NOMO-1 treated with dmso at 0.1 percent for 144 hours (cell line): Measurements from ENCODE around the gene CD82.
A peak's percentile ranks its signal among the peaks of the same experiment; 100 is the strongest.

Experiments used
- DNase-seq: peaks from one replicate; lab custom pipeline; 2025; ENCODE audit not compliant: unreplicated experiment; lab: John Stamatoyannopoulos, UW

CD82 gene

DNA sequence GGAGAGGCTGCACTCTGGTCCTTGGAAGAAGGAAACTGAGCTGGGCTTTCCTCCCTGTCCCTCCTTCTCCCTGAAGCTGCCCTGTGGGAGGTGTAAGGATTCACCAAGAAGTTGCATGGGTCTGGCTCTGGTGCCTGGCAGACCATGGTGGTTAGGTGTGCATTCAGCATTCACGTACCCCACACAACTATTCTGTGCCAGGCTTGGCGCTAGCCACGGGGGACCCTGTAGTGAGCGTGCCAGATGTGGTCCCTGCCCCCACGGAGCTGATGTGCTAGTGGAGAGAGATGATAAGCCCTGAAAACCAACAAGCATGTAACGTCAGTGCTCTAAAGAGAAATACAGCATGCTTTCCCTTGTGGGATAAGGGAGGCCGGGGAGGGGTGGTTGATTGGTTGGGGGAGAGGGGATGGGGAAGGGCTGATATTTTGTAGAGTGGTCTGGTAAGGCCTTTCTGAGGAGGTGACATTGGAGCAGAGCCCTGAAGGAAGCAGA lies 48.9 kb downstream of the CD82 start:
- DNase-seq, result no peak

DNA sequence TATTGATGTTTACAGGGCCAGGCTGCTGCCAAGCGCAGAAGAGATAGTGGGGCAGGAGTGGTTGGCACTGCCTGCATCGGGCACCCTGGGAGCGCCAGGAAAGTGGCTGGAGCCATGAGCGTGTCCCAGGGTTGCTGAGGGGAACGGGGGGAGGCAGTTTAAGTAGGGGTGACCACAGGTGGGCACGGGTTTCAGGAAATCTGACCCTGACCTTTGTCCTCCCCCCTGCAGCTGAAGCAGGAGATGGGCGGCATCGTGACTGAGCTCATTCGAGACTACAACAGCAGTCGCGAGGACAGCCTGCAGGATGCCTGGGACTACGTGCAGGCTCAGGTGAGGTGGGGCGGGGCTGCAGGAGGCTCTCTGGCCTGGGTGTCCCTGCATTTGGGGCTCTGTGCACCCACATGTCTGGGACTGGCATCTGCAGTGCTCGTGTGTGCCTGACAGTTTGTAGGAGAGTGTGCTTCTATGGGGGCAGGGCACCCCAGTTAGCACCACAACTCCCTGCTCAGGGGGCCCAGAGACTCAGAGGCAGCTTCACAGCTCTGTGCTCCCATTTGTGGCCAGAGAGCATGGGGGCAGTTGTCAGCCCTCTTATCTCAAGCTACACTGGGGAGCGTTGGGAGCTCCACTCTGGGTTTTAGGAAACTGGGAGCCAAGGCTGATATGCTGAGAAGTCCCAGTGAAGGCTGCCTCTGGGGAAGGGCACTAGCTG lies 49.7 kb downstream of the CD82 start:
- DNase-seq, result no peak

DNA sequence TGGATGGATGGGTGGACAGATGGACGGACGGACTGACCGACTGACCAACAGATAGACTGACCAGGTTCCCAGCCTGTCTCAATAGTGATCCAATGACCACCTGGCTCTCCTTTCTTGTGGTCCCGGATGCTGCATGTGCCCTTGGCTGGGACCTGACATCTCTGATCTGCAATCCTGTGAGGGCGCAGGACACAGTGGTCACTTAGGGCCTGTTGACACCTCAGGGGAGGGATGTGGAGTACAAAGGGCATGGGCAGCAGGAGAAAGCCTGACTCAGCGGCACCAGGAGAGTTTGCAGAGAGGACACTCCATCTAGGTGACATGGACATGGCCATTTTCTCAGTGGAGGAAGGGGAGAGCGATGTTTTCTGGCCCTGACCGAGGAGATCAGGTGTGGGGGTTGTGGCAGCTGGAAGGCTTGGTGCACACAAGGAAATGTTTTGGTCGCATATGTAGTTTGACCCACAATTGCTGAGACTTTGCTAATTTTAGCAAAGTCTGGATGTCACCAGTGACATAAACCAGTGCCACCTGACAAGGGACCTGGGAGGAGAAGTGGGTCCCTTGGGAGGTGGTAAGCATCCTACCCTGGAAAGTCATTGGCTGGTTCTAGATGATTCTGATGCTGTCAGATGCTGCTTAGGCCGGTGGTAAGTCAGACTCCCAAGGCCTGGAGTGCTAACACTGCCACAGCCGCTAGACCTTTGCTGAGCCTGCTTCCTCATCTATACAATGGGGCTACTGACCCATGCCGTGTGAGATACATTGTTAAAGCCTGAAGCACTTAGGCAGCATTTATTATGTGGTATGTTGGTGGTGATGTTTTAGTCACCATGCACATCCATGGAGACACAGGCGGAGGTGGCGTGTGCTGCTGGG lies 50.7 kb downstream of the CD82 start:
- DNase-seq, result no peak

DNA sequence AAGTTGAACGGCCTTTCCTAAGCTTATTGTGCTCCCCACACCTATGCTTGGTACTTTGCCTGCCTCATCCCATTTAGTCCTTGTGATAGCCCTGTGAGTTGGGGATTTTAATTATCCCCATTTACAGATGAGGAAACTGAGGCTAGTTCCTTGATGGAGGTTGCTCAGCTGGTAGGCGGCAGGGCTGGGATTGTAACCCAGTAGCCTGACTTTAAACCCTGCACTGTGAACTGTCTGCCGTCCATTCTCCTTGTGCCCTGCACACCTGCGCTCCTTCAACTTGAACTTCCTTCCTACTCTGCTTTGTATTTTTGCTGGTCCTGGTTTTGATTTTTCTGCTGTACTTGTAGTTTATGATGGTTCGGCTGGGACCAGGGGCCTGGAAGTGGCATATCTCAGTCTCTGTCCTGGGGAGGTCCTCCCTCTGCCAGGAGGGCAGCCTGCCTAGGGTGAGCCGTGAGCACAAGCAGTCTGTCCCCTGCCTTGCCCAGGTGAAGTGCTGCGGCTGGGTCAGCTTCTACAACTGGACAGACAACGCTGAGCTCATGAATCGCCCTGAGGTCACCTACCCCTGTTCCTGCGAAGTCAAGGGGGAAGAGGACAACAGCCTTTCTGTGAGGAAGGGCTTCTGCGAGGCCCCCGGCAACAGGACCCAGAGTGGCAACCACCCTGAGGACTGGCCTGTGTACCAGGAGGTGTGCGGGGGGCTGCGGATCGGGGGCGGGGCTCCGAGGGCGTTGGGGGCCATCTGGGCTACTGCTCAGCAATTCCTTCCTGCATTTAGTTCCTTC lies 52.4 kb downstream of the CD82 start:
- no peak for DNase-seq

DNA sequence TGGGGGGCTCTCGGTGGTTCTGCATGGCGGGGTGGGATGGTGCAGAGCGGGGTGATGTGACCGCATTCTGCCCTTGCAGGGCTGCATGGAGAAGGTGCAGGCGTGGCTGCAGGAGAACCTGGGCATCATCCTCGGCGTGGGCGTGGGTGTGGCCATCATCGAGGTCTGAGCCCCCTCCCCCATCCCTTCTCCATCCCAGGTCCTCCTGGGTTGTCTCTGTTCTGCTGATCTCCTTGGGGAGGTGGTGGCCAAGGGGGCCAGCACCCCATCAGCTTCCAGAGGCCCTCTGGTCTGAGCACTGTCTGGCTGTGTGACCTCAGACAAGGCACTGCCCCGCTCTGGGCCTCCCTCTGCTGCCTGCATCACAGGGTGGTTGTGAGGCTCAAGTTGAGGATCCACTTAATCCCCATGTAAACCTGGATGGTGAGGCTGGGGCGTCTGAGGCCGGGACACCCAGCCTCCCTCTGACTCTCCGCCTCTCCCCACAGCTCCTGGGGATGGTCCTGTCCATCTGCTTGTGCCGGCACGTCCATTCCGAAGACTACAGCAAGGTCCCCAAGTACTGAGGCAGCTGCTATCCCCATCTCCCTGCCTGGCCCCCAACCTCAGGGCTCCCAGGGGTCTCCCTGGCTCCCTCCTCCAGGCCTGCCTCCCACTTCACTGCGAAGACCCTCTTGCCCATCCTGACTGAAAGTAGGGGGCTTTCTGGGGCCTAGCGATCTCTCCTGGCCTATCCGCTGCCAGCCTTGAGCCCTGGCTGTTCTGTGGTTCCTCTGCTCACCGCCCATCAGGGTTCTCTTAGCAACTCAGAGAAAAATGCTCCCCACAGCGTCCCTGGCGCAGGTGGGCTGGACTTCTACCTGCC lies 53.3 kb downstream of the CD82 start:
- DNase-seq, result no peak

DNA sequence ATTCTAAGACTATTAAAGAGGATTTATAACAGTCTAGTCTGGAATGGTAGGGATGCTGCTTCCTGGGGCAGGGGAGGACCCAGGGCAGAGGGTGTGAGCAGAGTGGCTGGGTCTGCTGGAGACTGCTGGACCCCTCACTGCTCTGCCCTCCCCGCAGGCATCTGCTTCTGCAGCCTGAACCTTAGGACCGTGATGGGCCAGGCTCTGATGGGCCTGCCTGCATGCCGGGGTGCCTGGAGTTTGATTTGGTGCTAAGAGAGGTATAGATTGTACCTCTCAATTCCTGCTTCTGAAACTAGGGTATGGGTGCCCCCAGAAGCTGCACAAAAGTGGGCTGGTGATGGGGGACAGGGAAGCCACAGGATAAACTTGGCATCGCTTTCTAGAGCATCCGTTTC lies 54.9 kb downstream of the CD82 start:
- no peak for DNase-seq

- DNase-seq, result no peak
Measured at GRCh38 chr11:44621140-44621681, 55.7 kb downstream of the CD82 start.

DNA sequence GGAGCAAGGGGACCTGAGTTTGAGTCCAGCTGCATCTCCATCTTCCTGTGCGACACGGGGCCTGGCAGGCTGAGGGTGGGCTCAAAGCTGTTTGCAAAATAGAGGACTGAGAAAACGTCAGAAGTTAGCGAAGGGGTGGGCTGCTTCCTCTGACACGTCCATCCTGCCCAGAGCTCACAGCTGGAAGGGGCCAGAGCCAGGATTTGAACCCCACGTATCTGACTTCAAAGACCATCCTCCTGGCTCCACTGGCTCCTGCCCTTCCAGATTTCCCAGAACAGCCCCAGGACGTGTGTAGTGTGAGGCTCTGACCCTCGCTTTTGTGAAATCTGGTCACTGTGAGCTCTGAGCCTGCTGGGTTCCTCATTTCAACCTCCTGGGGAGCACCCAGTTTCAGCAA lies 56.3 kb downstream of the CD82 start:
- DNase-seq, result no peak

DNA sequence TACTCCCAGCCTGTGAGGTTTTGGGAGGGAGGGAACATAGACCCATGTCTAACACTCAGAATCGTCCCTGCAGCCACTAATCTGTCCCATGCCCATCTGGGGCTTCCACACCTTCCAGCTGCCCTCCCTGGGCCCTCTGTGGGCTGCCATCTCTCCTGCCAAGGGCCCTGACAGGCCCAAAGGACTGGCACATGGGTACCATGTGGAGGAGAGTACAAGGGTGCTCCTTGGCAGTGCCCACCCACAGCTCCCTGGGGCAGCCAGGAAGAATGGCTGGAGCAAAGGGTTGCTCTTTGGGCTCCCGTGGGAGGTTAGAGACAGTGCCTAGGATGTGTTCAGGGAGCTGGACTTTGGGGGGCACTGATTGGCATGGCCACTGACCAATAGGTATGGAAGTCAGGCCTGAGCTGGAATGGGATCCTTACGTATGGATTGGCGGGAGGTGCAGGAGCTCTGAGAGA lies 56.8 kb downstream of the CD82 start:
- no peak for DNase-seq

DNA sequence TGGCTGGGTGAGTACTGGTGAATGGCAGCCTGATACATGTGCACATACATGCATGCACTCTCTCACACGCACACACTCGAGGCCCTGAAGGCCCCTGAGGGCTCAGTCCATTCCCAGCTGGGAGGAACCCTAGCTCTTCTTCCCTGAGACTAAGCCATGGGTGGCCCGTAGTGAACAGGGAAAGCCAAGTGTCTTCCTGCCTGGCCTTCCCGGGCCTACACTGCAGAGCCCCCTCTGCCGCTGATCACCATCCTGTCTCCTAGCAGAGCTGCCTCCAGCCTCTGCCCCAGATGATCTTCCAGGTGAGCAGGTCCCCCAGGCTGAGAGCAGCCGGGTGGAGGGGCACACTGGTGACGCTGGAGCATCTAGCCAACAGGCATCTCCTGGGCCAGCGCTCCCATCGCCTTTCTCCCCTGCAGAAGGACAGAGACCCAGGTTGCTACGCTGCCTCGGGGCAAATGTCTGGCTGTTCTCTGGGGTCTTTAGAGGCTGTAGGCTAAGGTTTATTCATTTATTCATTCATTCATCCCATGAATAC lies 57.3 kb downstream of the CD82 start:
- DNase-seq, result no peak

- DNase-seq, result no peak
Measured at GRCh38 chr11:44623341-44623730, 57.9 kb downstream of the CD82 start.

DNA sequence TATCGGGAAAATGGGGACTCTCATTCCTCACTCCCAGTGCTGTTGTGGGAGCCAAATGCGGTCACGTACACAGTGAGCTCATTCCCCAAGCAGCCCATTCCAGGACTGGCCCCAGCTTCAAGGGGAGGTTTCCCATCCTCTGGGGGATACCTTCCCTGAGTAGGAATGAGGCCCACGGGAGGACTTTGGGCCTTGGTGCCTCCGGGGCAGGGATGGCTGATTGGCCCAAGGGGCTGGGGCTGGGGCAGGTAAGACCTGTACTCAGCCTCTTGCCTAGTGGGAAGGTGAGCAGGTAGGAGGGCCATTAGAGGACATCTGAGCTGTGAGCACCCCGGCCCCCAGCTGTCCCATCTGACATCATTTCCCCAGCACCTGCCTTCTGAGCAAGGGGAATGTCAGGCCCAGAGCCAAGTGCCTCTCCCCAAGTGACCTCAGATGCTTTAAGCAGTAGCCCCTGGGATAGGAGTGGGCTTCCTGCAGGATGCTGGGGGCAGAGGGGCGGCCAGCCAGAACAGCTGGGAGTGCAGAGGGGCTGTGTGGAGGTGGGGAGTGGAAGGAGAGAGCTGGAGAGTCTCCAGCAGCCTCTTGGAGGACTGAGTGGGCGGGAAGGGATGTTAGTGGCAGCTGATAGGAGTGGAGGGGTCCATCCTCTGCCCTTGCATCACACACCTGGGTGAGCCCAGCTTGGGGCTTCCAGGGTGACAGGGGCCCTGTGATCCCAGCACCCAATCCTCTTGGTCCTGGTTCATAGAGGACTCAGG lies 58.4 kb downstream of the CD82 start:
- no peak for DNase-seq

GRCh38 chr11:44624761-44625221 lies 59.3 kb downstream of the CD82 start:
- no peak for DNase-seq

DNA sequence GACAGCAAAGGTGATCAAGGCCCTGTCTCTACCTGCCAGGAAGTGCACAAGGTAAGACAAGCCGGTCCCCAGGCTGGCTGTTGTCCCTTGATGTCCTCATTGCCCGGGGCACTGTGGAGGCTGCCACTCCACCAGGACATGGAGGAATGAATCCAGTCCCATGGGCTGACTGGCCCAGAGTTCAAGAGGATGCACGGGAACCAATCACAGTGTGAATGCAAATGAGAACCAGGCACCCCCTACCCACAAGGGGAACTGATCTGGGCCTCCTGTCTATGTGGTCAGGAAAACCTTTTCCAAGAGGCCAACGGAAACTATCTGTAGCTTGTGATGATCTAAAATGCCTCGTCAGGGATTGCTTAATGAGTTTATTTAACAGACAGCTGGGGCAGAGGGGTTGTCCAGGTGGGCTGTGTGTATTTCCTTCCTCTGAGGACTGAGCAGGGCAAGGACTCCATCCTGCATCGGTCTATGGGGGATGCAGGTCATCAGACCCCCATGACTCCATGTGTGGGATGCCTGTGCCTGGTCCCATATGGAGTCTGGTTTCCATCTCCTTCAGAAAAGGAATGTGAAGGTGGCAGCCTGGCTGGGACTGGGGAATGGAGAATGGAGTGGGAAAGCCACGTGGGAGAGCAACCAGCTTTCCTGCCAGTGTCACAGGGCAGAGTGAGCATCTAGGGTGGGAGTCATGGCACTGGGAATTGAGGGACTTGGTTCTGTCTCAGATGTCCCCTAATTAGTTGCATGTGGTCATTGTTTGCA lies 60.5 kb downstream of the CD82 start:
- peak; percentile 79 for DNase-seq

DNA sequence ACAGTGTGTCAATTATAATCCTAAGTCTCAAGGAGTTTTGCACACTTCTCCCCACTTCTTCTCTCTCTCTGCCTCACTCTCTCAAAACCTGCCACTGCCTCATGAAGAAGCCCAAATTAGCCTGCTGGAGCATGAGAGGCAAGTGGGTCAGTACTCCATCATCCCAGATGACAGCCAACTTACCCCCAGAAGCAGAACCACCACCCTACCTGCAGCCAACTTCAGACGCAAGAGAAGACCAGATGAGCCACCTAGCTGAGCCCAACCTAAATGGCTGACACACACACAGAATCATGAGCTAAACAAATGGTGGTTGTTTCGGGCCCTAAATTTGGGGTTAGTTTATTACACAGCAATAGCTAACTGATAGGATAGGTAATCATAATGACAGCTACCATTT lies 61.2 kb downstream of the CD82 start:
- no peak for DNase-seq

DNA sequence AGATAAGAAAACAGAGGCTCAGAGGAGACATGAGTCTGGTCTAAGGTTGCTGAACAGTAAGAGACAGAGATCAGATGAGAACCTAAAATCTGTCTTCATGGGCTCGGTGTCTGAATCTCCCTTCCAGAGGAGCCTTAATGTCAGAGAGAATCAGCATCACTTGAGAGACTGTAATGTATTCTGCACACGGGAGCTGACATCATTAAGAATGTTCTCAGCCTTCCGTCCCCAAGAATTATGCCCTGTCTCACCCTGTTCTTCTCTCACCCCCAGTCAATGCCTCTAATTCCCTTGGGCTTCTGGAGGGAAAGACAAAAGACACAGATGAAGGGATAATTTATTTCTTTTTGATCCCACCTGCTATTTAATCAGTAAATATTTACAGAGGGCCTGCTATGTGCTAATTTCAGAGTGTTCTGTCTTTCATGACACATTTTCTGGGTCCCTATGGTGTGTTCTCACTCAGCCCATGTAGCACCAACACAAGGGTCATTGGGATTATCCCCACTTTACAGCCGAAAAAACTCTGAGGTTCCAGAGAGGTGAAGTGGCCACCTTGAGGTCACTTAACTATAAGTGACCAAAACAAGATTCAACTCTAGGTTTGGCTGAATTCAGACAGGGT lies 61.8 kb downstream of the CD82 start:
- no peak for DNase-seq

DNA sequence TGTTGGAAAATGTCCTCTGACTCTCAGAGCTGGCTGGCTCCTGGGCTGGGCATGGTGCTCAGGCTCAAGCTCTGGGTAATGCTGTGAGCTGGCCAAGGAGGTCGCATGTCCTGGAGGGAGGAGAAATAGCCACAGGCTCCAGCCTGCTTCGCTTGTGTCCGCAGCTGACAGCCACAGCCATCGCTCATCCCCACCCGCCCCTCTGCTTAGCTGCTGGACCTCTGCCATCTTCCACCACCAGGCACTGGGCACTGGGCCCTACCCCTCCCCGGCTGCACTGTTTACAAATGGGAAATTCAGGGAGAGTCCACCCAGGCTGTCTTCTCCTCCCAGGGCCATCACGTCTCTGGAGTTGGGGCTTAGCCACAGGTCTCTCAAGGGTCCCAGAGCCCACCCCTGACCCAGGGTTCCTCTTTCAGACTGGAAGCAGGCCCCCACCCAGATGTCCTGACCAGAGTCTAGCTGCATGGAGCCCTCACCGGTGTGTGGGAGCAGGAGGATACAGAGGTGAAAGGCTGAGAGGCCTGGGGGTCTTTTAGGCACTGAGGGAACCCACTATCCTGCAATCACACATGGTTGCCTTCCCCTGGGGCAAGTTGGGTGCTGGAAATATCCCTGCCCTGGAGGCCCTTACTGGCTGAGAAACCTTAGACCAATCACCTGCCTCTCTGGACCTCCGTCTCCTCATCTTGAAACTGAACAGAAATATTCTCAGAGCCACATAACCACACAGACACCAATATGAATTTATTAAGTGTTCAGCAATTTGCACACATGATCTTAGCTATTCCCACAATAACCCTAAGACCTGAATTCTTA lies 62.7 kb downstream of the CD82 start:
- no peak for DNase-seq
